Caco-2 (cell line): ENCODE data around the gene GRK7. TPM values are rescaled to one million over a fixed set of nuclear protein-coding genes. Genes with fewer than 3 reads are reported as not detected.

Source experiments
- BruUV-seq: library from RNA; stranded (reverse); fragments of 400-500 nt; replicated peaks from 2 replicates; lab custom pipeline; 2021; lab: Mats Ljungman, UMichigan
- CTCF ChIA-PET: fragments of 300-600 bp; sonication (Branson Sonifier 250); formaldehyde crosslinking; loops from one replicate; lab custom pipeline; 2022; ENCODE audit warnings: antibody characterized with exemption; lab: Charles Lee
- POLR2A ChIA-PET: fragments of 300-600 bp; sonication (Branson Sonifier 250); formaldehyde crosslinking; loops from one replicate; lab custom pipeline; 2022; ENCODE audit warnings: antibody characterized with exemption; lab: Charles Lee
- DNase-seq, 2 experiments: peaks; one replicate each; pipeline versions ENCODE4 v3.0.0 to v3.0.0-alpha.2; 2020 to 2022
- H3K27me3 ChIP-seq: replicated peaks from 2 replicates; pipeline ENCODE4 v1.6.0; 2011; ENCODE audit warnings: low read length; ENCODE audit not compliant: control insufficient read depth, insufficient read depth
- H3K36me3 ChIP-seq: 2 replicates; pipeline ENCODE4 v1.5.1; 2011; ENCODE audit warnings: low read length; ENCODE audit not compliant: control insufficient read depth, insufficient read depth
- H3K4me1 ChIP-seq: fragments of 250-450 bp; sonication (Bioruptor Pico); 2 replicates; pipeline ENCODE4 v1.5.1; 2020; ENCODE audit warnings: mild to moderate bottlenecking
- H3K4me3 ChIP-seq: 2 replicates; pipeline ENCODE4 v1.5.1; 2011; ENCODE audit warnings: low read depth, mild to moderate bottlenecking, control low read depth, low read length
- H3K9me3 ChIP-seq: fragments of 250-450 bp; sonication (Bioruptor Pico); 2 replicates; pipeline ENCODE4 v1.5.1; 2020; ENCODE audit warnings: mild to moderate bottlenecking, moderate library complexity
- H3K27ac Mint-ChIP-seq: one replicate; pipeline ENCODE4 v1.8.0; 2022; ENCODE audit warnings: mixed read lengths; ENCODE audit not compliant: unreplicated experiment
- H3K27me3 Mint-ChIP-seq: one replicate; pipeline ENCODE4 v1.8.0; 2022; ENCODE audit warnings: mixed read lengths; ENCODE audit not compliant: insufficient read depth, unreplicated experiment
- H3K36me3 Mint-ChIP-seq: one replicate; pipeline ENCODE4 v1.8.0; 2022; ENCODE audit warnings: mild to moderate bottlenecking, mixed read lengths; ENCODE audit not compliant: insufficient read depth, unreplicated experiment
- H3K4me1 Mint-ChIP-seq: one replicate; pipeline ENCODE4 v1.8.0; 2022; ENCODE audit warnings: low read depth, mixed read lengths; ENCODE audit not compliant: unreplicated experiment
- H3K4me3 Mint-ChIP-seq: one replicate; pipeline ENCODE4 v1.8.0; 2022; ENCODE audit warnings: mild to moderate bottlenecking, moderate library complexity, mixed read lengths; ENCODE audit not compliant: unreplicated experiment
- H3K9me3 Mint-ChIP-seq: one replicate; pipeline ENCODE4 v1.8.0; 2022; ENCODE audit warnings: mixed read lengths; ENCODE audit not compliant: unreplicated experiment
- CTCF ChIP-seq, 2 experiments: fragments of 200-600 bp in 1 of 2; IDR thresholded peaks; 1 replicate in 1 of 2; 2 replicates in 1 of 2; pipeline versions ENCODE4 v1.5.1 to v1.8.0; 2011 to 2022; ENCODE audit warnings: antibody characterized with exemption in 1 of 2, control low read depth in 1 of 2, inconsistent platforms in 1 of 2, low read depth in 1 of 2, low read length in 1 of 2, mild to moderate bottlenecking in 1 of 2, moderate library complexity in 1 of 2; ENCODE audit not compliant: insufficient read depth in 1 of 2, severe bottlenecking in 1 of 2, unreplicated experiment in 1 of 2
- intact Hi-C: fragments of 100-400 bp; cut with micrococcal nuclease; formaldehyde crosslinking; loops from one replicate; pipeline ENCODE4 v1.10.0; 2022; ENCODE audit not compliant: unreplicated experiment
- total RNA-seq: library from RNA; stranded (reverse); gene quantifications from 2 replicates; pipeline ENCODE4 v1.2.3, GENCODE V29; 2022

GRK7 gene
- total RNA-seq, 1 experiment from 2014 or later = not detected

GRCh38 chr3:141737093-141737492 is 26.1 kb upstream of the GRK7 start:
- DNase-seq = no peak
- Mint-ChIP-seq H3K27me3 (peaks cover 4% of the 10 kb centered on the region), H3K4me1 (no peaks in the 10 kb centered on the region), H3K4me3 (no peak overlapping the region), H3K27ac (no peak overlapping the region), H3K9me3 (no peaks in the 10 kb centered on the region), H3K36me3 (peaks cover 6% of the 10 kb centered on the region)
- no peak overlapping the region for H3K4me3 ChIP-seq
- peaks cover 20% of the 10 kb centered on the region for H3K4me1 ChIP-seq
- H3K36me3 ChIP-seq = no peaks in the 10 kb centered on the region
- no peaks in the 10 kb centered on the region for H3K27me3 ChIP-seq
- H3K9me3 ChIP-seq = no peaks in the 10 kb centered on the region
- BruUV-seq = no TSS peak
- ChIA-PET POLR2A (no interaction called here), CTCF (no interaction called here)
- intact Hi-C loops = no loop called here
- no peak for TF ChIP-seq CTCF (IDR thresholded peaks at IDR 0.05; ENCODE audit: insufficient read depth in 1 of 2, low read depth in 1 of 2, low read length in 1 of 2, severe bottlenecking in 1 of 2, unreplicated experiment in 1 of 2)

GRCh38 chr3:141737678-141738021 is 25.6 kb upstream of the GRK7 start:
- TF ChIP-seq CTCF (IDR thresholded peaks at IDR 0.05; ENCODE audit: insufficient read depth in 1 of 2, low read depth in 1 of 2, low read length in 1 of 2, severe bottlenecking in 1 of 2, unreplicated experiment in 1 of 2) = no peak
- intact Hi-C loops = loop anchor here (1.0 to 2.0 kb wide), 4 partner anchors 9 to 176 kb away; no protein-coding TSS in a partner anchor
- Mint-ChIP-seq H3K4me1 (no peaks in the 10 kb centered on the region), H3K4me3 (peak overlapping the region; percentile 97), H3K27me3 (peaks cover 4% of the 10 kb centered on the region), H3K36me3 (peaks cover 10% of the 10 kb centered on the region), H3K9me3 (no peaks in the 10 kb centered on the region), H3K27ac (peak overlapping the region; percentile 98)
- Histone ChIP-seq H3K36me3 (no peaks in the 10 kb centered on the region), H3K4me1 (peaks cover 20% of the 10 kb centered on the region), H3K4me3 (peak overlapping the region; percentile 25), H3K27me3 (no peaks in the 10 kb centered on the region), H3K9me3 (no peaks in the 10 kb centered on the region)
- DNase-seq = no peak
- CTCF ChIA-PET = no interaction called here
- POLR2A ChIA-PET = no interaction called here
- BruUV-seq = TSS peak; percentile 93

GRCh38 chr3:141738022-141738890 is 25.0 kb upstream of the GRK7 start, which contains the start of gene RNF7:
Gene RNF7 (plus strand): TSS chr3:141738298. CDS start chr3:141738342, 44 bp downstream.
- Histone ChIP-seq H3K9me3 (no peaks in the 10 kb centered on the region), H3K4me1 (peaks cover 23% of the 10 kb centered on the region), H3K27me3 (no peaks in the 10 kb centered on the region), H3K36me3 (no peaks in the 10 kb centered on the region), H3K4me3 (peak within 1 kb of the TSS; percentile 98)
- peaks cover 4% of the 10 kb centered on the region for H3K27me3 Mint-ChIP-seq
- peak; percentile 94 to 97 for DNase-seq
- POLR2A ChIA-PET = no interaction called here
- H3K9me3 Mint-ChIP-seq = no peaks in the 10 kb centered on the region
- peak within 1 kb of the TSS; percentile 98 for H3K27ac Mint-ChIP-seq
- TF ChIP-seq CTCF (IDR thresholded peaks at IDR 0.05; ENCODE audit: insufficient read depth in 1 of 2, low read depth in 1 of 2, low read length in 1 of 2, severe bottlenecking in 1 of 2, unreplicated experiment in 1 of 2) = peak; percentile 64 to 78
- BruUV-seq = no TSS peak
- no peaks in the 10 kb centered on the region for H3K4me1 Mint-ChIP-seq
- H3K36me3 Mint-ChIP-seq = peaks cover 11% of the 10 kb centered on the region
- intact Hi-C loops = loop anchor here (1.0 to 2.0 kb wide), 4 partner anchors 10 to 175 kb away; no protein-coding TSS in a partner anchor
- H3K4me3 Mint-ChIP-seq = peak within 1 kb of the TSS; percentile 97
- CTCF ChIA-PET = interaction anchor here (0.6 to 0.9 kb wide), 4 partner anchors 10 to 277 kb away, joined by 3 to 5 read pairs (median 4); no protein-coding TSS in a partner anchor
